ENCODE data around the gene MISP.

Gene MISP

GRCh38 chr19:812049-812746 is 61.3 kb downstream of the MISP start:
- H3K4me2 ChIP-seq (ENCODE audit: low read length): no peak overlapping the region
- no peak overlapping the region for H2AFZ ChIP-seq (ENCODE audit: low read length)
- H3K4me1 ChIP-seq (ENCODE audit: insufficient read depth, low read length, severe bottlenecking): no peaks in the 10 kb centered on the region
- no peaks in the 10 kb centered on the region for H3K27me3 ChIP-seq (ENCODE audit: insufficient read depth, low read length)
- no peak overlapping the region for H3K9ac ChIP-seq (ENCODE audit: low read length)
- no peak for TF ChIP-seq EZH2 (IDR thresholded peaks at IDR 0.05; ENCODE audit: borderline replicate concordance, low read length)
- TF ChIP-seq CTCF (IDR thresholded peaks at IDR 0.05; ENCODE audit: low read length): no peak
- no peaks in the 10 kb centered on the region for H3K79me2 ChIP-seq (ENCODE audit: insufficient read depth, low read length)
- no peaks in the 10 kb centered on the region for H3K9me2 ChIP-seq (ENCODE audit: low read depth, low read length)
- no peaks in the 10 kb centered on the region for H3K9me3 ChIP-seq (ENCODE audit: low read length)
- H3F3A ChIP-seq (ENCODE audit: insufficient read depth, low read length): peaks cover 3% of the 10 kb centered on the region; the same call in 1 of the 2 replicates
- H4K20me1 ChIP-seq (ENCODE audit: insufficient read depth, low read length): no peaks in the 10 kb centered on the region
- H3K36me3 ChIP-seq (ENCODE audit: insufficient read depth, low read length): peaks cover 62% of the 10 kb centered on the region
- H3K4me3 ChIP-seq (ENCODE audit: low read depth, low read length, poor library complexity, severe bottlenecking): no peak overlapping the region
- no peak overlapping the region for H3K27ac ChIP-seq (ENCODE audit: low read depth, low read length, poor library complexity, severe bottlenecking)

DNA sequence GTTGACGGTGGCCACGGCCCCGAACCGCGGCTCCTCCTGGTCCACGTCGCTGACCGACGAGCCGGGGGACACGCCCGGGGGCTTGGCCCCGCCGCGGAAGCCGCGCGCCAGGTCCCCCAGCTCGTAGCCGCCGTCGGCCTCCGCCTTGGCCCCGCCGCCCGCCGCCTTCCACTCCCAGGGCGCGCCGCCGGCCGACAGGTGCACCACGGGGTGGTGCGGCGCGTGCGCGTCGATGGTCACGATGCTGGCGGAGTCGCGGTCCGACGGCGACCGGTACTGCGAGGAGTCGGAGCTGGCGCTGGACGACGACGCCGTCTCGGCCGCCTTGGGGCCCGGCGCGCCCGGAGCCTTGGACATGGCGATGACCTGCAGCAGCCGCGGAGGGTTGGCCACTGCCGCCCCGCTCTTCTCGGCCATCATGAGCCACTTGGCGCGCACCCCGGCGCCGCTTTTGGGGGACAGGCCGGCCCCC is 61.9 kb downstream of the MISP start:
- Histone ChIP-seq H3K9me2 (ENCODE audit: low read depth, low read length) (no peaks in the 10 kb centered on the region), H4K20me1 (ENCODE audit: insufficient read depth, low read length) (no peaks in the 10 kb centered on the region), H3K4me3 (ENCODE audit: low read depth, low read length, poor library complexity, severe bottlenecking) (no peak overlapping the region), H3F3A (ENCODE audit: insufficient read depth, low read length) (peaks cover 3% of the 10 kb centered on the region; the same call in 1 of the 2 replicates), H3K27me3 (ENCODE audit: insufficient read depth, low read length) (no peaks in the 10 kb centered on the region), H3K9me3 (ENCODE audit: low read length) (no peaks in the 10 kb centered on the region), H3K9ac (ENCODE audit: low read length) (no peak overlapping the region), H3K36me3 (ENCODE audit: insufficient read depth, low read length) (peaks cover 56% of the 10 kb centered on the region), H3K79me2 (ENCODE audit: insufficient read depth, low read length) (no peaks in the 10 kb centered on the region), H3K27ac (ENCODE audit: low read depth, low read length, poor library complexity, severe bottlenecking) (no peak overlapping the region), H2AFZ (ENCODE audit: low read length) (no peak overlapping the region), H3K4me1 (ENCODE audit: insufficient read depth, low read length, severe bottlenecking) (no peaks in the 10 kb centered on the region), H3K4me2 (ENCODE audit: low read length) (no peak overlapping the region)
- no peak for TF ChIP-seq CTCF (IDR thresholded peaks at IDR 0.05; ENCODE audit: low read length)
- TF ChIP-seq EZH2 (IDR thresholded peaks at IDR 0.05; ENCODE audit: borderline replicate concordance, low read length): no peak

DNA sequence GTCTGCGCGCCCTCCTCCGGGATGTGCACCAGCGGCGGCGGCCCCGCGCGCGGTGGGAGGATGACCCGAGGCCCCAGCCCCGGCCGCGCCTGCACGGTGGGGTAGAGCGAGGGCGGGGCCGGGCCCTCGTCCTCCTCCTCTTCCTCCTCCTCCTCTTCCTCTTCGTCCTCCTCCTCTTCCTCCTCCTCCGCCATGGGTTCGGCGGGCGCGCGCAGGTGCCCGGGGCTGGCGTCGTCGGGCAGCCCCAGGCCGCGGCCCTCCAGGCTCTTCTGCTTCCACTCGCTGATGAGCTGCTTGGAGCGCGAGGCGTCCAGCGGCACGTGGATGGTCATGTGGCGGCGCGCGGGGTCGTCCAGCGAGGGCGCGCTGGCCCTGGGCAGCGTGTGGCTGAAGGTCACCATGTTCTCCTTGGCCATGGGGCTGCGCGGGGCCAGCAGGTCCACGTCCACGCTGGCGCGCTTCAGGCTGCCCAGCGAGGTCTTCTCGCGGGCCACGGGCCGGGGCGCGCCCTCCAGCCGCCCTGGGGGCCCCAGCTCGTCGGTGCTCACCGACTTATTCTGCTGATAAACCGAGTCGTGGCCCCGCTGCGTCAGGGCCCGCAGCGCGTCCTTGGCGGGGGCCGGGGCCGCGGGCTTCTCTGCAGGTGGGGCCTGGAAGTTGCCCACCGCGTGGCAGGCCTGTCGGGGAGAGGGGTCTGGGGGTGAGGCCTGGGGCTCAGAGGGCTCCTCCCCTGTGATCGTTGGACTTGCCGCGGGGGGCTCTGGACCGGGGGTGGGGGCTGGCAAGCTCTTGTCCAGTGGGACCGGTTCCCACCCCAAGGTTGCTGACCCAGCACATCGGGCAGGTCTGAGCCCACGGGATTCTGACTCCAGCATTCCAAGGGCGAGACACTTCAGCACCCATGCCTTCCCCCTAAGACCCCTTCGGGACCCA is 62.6 kb downstream of the MISP start:
- no peak overlapping the region for H3K9ac ChIP-seq (ENCODE audit: low read length)
- H3K4me2 ChIP-seq (ENCODE audit: low read length): no peak overlapping the region
- TF ChIP-seq EZH2 (IDR thresholded peaks at IDR 0.05; ENCODE audit: borderline replicate concordance, low read length) (no peak), CTCF (IDR thresholded peaks at IDR 0.05; ENCODE audit: low read length) (no peak)
- no peak overlapping the region for H3K4me3 ChIP-seq (ENCODE audit: low read depth, low read length, poor library complexity, severe bottlenecking)
- H3K9me2 ChIP-seq (ENCODE audit: low read depth, low read length): no peaks in the 10 kb centered on the region
- H3K79me2 ChIP-seq (ENCODE audit: insufficient read depth, low read length): no peaks in the 10 kb centered on the region
- H3K27me3 ChIP-seq (ENCODE audit: insufficient read depth, low read length): no peaks in the 10 kb centered on the region
- H3F3A ChIP-seq (ENCODE audit: insufficient read depth, low read length): peaks cover 3% of the 10 kb centered on the region; the same call in 1 of the 2 replicates
- no peaks in the 10 kb centered on the region for H4K20me1 ChIP-seq (ENCODE audit: insufficient read depth, low read length)
- H3K27ac ChIP-seq (ENCODE audit: low read depth, low read length, poor library complexity, severe bottlenecking): no peak overlapping the region
- no peaks in the 10 kb centered on the region for H3K9me3 ChIP-seq (ENCODE audit: low read length)
- H2AFZ ChIP-seq (ENCODE audit: low read length): no peak overlapping the region
- H3K36me3 ChIP-seq (ENCODE audit: insufficient read depth, low read length): peaks cover 49% of the 10 kb centered on the region
- H3K4me1 ChIP-seq (ENCODE audit: insufficient read depth, low read length, severe bottlenecking): no peaks in the 10 kb centered on the region

All from OCI-LY1 (cell line).